HG02870 (cell line): Measurements from ENCODE around the gene DNASE1.
A peak's percentile ranks its signal among the peaks of the same experiment; 100 is the strongest.

Experiments used
- ATAC-seq: cut with Tn5 transposase; IDR thresholded peaks from one replicate; pipeline ENCODE4 v1.9.1; 2021; ENCODE audit warnings: mild to moderate bottlenecking, moderate library complexity; ENCODE audit not compliant: unreplicated experiment

Gene DNASE1

DNA sequence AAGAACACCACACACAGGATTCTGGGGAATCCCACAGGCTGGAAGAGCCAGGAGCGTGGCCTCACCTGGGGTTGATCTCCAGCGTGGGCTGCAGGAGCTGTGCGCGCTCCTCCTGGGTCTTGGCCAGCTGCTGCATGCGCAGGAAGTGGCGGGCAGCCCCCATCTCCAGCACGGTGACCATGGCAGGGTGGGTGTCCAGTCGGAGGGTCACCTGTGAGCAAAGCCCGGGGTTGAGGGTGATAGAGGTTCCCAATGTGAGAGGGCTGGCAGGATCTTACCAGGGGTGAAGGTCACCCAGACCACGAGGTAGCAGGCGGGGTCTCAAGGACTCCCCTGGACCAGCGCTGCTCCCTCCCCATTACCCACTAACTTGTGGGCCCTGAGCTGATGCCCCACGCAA is 7.4 kb downstream of the DNASE1 start:
- no peak for ATAC-seq

GRCh38 chr16:3662601-3663000 is 8.1 kb downstream of the DNASE1 start:
- ATAC-seq, result no peak

DNA sequence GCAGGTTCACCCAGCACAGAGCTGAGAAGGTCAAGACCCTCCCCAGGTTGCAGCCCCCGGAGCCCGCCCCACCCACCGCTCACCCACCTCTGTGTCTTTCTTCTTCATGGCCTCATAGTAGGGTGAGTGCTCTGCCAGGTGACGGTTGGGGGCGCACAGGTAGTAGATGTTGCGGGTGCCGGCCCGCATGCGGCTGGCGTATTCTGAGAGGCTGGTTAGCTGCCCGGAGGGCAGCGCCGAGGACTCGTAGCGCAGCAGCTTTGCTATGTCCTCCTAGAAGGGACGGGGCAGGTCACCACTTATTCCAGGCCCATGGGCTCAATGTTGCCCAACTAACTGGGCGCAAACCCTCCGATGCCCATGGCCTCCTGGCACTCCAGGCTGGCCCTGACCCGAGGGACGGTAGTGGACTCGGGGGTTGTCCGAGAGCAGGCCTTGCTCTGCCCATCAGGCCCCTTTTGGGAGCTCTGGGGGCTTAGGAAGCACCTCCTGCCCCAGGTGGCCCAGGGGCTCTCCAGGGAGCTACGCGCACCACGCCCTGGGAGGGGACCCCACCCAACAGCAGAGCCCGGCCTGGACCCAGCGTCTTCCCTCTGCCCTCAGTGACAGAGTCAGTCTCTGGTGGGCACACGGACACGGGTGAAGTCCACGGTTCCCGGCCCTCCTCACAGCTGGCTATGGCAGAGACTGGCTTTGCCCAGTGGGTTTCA is 9.9 kb downstream of the DNASE1 start:
- no peak for ATAC-seq

DNA sequence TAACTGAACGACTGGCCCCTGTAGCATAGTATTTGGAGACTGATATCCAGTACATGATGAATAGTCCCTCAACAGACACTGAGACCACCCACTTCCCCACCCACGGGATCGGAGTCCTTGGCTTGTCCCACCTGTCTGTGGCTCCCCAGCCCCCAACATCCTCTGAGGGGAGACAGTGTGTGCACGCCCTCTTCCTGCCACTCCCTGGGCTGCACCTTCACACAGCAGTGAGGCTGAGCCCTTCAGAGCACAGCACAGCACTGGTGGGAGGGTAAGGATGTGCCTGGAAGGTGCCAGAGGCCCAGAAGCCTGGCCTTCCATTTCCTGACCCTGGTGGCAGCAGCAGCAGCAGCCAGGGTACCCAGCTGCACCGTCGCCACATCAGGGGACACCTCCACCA is 11.0 kb downstream of the DNASE1 start:
- no peak for ATAC-seq

DNA sequence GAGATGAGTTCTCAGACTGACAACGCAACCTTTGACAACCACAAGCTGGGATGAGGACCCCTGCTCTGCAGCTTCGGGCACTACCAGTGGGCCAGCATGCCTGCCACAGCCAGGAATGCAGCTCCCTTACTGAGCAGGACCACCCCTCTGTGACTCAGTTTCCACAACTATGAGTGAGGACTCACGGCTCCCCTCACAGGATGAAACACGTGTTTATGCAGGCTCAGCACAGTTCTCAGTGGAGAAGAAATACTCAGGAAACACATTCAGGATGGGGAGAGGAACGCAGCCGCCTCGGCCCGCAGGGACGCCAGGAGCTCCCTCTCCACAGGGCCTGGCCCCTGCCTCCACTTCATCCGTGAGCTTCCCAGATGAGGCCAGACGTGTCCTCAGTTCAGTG is 14.1 kb downstream of the DNASE1 start:
- no peak for ATAC-seq

DNA sequence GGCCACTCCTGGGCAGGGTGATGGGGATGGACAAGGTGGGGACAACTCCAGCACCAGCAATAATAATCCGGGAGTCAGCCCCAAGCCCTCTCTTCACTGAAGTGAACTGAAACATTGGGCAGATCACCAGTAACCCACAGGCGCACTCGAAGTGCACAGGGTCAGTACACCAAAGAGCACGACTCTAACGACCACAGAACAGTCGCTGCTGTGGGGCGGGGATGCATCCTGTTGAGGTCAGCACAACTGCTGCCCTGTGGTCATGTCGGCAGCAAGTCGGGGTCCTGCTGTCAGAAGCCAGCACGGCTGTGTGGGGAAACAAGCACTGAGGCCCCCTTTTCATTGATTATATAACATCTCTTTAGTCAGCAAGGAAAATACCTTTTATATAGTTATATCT is 14.6 kb downstream of the DNASE1 start:
- no peak for ATAC-seq

- ATAC-seq, result no peak
These were observed 16.2 kb downstream of the DNASE1 start for GRCh38 chr16:3670711-3671110.

- ATAC-seq, result no peak
These were observed 16.9 kb downstream of the DNASE1 start for GRCh38 chr16:3671424-3671823.

GRCh38 chr16:3672571-3673041 is 18.1 kb downstream of the DNASE1 start:
- no peak for ATAC-seq

GRCh38 chr16:3673201-3673600 is 18.7 kb downstream of the DNASE1 start:
- no peak for ATAC-seq

GRCh38 chr16:3673676-3674377 is 19.3 kb downstream of the DNASE1 start:
- ATAC-seq, result no peak

- no peak for ATAC-seq
These were observed 20.2 kb downstream of the DNASE1 start for GRCh38 chr16:3674513-3675295.

DNA sequence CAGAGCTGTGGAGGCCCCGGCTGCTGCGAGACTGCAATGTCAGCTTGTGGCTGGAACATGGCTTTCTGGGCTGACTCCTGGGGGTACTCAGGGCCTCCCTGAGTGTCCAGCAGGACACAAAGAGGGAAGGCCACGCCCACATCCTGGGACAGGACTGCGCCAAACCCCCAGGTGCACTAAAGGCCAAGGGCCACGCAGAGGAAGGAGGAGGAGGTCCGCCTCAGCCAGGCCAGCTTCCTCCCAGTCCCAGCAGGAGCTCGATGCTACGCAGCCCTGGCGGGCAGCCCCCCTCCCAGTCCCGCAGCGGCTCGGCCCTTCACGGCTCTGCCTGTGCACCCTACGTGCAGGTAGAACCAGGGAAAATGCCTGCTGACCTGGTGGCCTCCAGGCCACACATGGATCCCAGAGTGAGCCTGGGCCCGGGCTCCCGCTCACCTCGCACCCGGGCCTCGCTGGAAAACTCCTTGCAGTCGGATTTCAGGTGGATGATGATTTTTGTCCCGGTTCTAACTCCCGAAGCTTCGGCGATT is 21.2 kb downstream of the DNASE1 start:
- ATAC-seq, result no peak

- ATAC-seq, result no peak
These were observed 23.5 kb downstream of the DNASE1 start for GRCh38 chr16:3677994-3678393.

DNA sequence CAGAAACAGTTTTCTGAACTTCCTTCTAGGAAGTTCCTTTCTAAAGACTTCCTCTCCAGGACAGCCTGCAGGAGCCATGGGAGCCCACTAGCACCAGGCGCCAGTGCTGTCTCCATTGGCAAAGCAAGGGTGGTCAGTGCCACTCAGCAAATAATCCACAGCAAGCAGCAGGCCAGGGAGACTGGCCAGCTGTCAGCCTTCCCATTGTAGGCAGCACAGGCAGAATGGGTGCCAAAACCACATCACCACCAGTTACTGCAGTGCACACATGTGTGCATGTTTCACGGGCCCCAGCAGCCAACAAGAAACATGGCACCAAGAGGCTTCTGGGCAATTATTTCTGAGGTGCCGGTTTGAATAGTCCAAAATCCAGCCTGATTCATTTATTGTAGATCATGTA is 26.7 kb downstream of the DNASE1 start:
- no peak for ATAC-seq

GRCh38 chr16:3687021-3687420 is 32.5 kb downstream of the DNASE1 start:
- ATAC-seq, result no peak

DNA sequence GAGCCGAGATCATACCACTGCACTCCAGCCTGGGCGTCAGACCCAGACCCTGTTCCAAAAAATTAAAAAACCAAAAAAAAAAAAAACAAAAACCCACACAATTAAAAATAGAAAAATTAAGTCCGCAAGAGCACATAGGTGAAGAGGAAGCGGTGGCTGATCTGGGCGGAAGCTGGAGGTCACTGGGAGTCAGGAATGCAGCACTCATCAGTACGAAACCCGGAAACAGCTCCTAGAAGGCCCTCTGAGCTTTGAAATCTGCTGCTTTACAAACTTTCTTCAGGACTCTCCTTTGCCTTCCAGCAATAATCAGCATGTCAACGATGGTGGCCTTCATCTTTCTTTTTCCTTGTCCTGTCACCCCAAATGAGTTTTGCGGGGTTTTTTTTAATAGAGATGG is 33.3 kb downstream of the DNASE1 start:
- no peak for ATAC-seq

DNA sequence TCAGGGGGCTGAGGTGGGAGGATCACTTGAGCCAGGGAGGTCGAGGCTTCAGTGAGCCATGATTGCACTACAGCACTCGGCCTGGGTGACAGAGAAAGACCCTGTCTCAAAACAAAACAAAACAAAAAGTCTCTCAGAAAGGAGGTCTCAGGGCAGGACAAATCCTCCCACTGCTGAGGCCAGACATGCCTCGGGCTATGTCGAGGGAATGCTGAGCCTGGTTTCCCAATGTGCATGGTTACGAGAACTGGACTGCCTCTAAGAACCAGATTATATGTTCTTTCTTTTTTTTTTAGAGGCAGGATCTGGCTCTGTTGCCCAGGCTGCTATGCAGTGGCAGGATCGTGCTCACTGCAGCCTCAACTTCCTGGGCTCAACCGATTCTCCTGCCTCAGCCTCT is 35.2 kb downstream of the DNASE1 start:
- no peak for ATAC-seq

GRCh38 chr16:3690470-3690928 is 36.0 kb downstream of the DNASE1 start:
- peak; percentile 68 for ATAC-seq

DNA sequence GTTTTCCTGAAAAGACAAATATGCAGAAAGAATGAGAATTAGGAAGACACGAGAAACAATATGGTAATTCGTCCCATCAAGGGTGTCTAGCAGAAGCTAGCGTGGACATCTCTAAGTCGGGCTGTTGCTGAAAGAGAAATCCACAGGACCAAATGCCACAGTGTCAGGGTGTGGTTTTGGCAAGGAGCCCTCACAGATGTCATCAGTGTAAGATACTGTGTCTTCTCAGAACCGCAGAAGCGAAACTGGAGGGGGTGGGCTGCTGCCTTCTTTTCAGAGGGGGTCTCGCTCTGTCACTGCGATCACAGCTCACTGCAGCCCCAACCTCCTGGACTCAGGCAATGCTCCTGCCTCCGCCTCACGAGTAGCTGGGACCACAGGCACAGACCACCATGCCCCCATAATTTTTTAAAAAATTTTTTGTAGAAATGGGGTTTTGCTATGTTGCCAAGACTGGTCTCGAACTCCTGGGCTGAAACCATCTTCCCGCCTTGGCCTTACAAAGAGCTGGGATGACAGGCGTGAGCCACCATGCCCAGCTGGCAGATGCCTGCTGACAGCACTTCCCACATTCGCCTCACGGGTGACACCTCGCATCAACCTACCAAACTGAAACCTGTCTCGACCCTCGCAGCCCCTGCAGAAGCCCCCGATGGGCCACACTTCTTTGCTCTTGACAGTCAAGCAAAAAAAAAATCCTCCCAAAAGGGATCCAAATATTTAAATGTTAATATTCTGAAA is 36.7 kb downstream of the DNASE1 start:
- no peak for ATAC-seq

GRCh38 chr16:3691761-3692160 is 37.3 kb downstream of the DNASE1 start:
- ATAC-seq, result no peak
